Chondrocyte (in vitro differentiated cells): Measurements from ENCODE around the gene SEMA5A. TPM values are rescaled to one million over a fixed set of nuclear protein-coding genes. Genes with fewer than 3 reads are reported as not detected.
"Not testable (repeated sequence)": the region's sequence is repeated elsewhere in the genome, so short reads cannot be mapped to it uniquely, and the experiment has no call there.

Experiments used
- DNase-seq: peaks from one replicate; pipeline ENCODE4 v3.0.0; 2021; ENCODE audit warnings: mixed read lengths, low spot score
- H3K27ac Mint-ChIP-seq: one replicate; pipeline ENCODE4 v1.8.0; 2021; ENCODE audit warnings: mild to moderate bottlenecking, moderate library complexity, mixed read lengths; ENCODE audit not compliant: unreplicated experiment
- H3K27me3 Mint-ChIP-seq: 2 replicates; pipeline ENCODE4 v1.8.0; 2021; ENCODE audit warnings: low read depth, mixed read lengths
- H3K36me3 Mint-ChIP-seq: 2 replicates; pipeline ENCODE4 v1.8.0; 2021; ENCODE audit warnings: low read depth, mixed read lengths
- H3K4me1 Mint-ChIP-seq: 2 replicates; pipeline ENCODE4 v1.8.0; 2021; ENCODE audit warnings: low read depth, mild to moderate bottlenecking, mixed read lengths
- H3K4me3 Mint-ChIP-seq: one replicate; pipeline ENCODE4 v1.8.0; 2021; ENCODE audit warnings: mild to moderate bottlenecking, moderate library complexity, mixed read lengths; ENCODE audit not compliant: unreplicated experiment
- H3K9me3 Mint-ChIP-seq: 2 replicates; pipeline ENCODE4 v1.8.0; 2021; ENCODE audit warnings: low read depth, mixed read lengths
- total RNA-seq: library from RNA; stranded (reverse); gene quantifications from 3 replicates; pipeline ENCODE4 v1.2.1, GENCODE V29; 2021
- TF ChIP-seq, protein P1 (sequence below): fragments of 200-600 bp; sonication (generic); IDR thresholded peaks from 2 replicates; pipeline ENCODE4 v1.5.0; 2021; ENCODE audit warnings: antibody characterized with exemption, mild to moderate bottlenecking, moderate library complexity

Gene SEMA5A
- total RNA-seq, 1 donor from 2014 or later: 249 TPM

DNA sequence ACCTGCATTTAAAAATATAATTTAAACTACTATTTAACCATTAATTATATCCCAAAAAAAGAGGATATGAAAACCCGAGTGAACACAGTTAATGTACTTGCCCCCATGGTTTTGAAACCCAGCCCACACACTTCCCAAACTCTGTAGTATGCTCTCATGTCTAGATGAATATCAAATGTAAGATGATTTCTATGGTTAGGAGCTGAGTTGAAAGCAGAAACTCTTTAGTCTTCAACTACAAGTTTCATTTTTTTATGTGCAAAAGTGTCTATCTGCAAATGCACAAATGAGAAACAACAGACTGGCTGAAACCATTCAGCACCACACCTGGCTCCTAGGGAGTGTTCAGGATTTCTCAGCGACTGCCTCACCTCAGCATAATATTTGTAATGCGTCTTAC is 183.3 kb downstream of the SEMA5A start:
- Mint-ChIP-seq H3K36me3 (peaks cover 13% of the 10 kb centered on the region), H3K9me3 (peaks cover 4% of the 10 kb centered on the region), H3K27ac (no peak overlapping the region), H3K4me3 (no peak overlapping the region), H3K4me1 (peaks cover 55% of the 10 kb centered on the region), H3K27me3 (no peaks in the 10 kb centered on the region)
- no peak for DNase-seq
- TF ChIP-seq, protein P1, sequence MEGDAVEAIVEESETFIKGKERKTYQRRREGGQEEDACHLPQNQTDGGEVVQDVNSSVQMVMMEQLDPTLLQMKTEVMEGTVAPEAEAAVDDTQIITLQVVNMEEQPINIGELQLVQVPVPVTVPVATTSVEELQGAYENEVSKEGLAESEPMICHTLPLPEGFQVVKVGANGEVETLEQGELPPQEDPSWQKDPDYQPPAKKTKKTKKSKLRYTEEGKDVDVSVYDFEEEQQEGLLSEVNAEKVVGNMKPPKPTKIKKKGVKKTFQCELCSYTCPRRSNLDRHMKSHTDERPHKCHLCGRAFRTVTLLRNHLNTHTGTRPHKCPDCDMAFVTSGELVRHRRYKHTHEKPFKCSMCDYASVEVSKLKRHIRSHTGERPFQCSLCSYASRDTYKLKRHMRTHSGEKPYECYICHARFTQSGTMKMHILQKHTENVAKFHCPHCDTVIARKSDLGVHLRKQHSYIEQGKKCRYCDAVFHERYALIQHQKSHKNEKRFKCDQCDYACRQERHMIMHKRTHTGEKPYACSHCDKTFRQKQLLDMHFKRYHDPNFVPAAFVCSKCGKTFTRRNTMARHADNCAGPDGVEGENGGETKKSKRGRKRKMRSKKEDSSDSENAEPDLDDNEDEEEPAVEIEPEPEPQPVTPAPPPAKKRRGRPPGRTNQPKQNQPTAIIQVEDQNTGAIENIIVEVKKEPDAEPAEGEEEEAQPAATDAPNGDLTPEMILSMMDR: no peak

DNA sequence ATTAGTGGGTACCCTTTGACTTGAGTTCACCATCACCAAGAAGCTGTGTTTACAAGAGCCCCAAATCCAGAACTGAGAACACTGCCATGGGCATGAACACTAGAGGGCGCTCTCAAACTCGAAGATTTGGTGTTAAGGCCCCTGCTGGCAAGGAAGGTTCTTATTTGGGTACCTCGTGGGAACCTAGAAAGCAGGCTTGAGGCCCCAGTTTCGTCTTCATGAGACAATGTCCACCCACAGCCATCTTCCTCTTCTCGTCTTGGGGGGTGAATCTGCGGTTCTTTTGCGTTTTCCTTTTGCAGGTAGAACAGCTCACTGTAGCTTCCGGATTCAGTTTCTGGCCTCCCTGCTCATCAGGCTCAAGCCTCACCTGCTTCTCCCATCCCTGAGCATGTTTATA is 184.0 kb downstream of the SEMA5A start:
- Mint-ChIP-seq H3K9me3 (peaks cover 4% of the 10 kb centered on the region), H3K4me3 (no peak overlapping the region), H3K4me1 (peaks cover 62% of the 10 kb centered on the region), H3K27ac (peak overlapping the region; percentile 65), H3K36me3 (peaks cover 14% of the 10 kb centered on the region), H3K27me3 (no peaks in the 10 kb centered on the region)
- TF ChIP-seq, protein P1: peak; percentile 79
- no peak for DNase-seq

DNA sequence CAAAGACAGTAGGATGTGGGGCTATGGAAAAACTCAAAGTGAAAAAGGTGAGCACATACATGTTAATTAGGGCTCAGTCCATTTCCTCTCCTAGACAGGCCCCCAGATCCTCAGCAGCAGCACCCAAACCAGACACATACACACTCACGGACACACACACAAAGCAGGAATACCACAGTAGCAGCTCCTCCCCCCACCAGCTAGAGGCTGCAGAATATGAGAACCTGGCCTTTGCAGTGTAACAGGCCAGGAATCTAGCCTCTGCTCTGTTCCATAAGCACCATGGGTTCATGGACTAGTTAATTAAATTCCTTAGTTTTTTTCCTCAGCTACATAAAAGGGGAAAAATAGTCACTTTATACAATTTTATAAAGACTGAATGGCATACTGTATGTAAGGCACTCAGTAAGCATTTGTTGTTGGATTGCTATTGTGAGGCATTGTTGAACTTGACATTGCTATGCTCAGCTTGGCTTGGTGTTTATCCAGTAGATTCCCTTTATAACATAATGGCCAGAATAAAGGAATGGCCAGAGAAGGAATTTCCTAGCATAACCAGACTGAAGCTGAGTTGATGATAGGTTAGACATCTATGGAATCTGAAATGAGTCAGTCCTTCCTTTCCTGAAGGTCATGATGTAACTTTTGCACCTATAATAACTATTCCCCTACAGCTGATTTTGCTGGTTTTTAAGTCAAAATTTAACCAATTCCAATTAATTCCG is 186.8 kb downstream of the SEMA5A start:
- peaks cover 4% of the 10 kb centered on the region for H3K9me3 Mint-ChIP-seq
- TF ChIP-seq, protein P1: no peak
- no peak for DNase-seq
- H3K27ac Mint-ChIP-seq: peak overlapping the region; percentile 81
- H3K4me1 Mint-ChIP-seq: peaks cover 88% of the 10 kb centered on the region
- peaks cover 19% of the 10 kb centered on the region for H3K36me3 Mint-ChIP-seq
- peak overlapping the region; percentile 7 for H3K4me3 Mint-ChIP-seq
- no peaks in the 10 kb centered on the region for H3K27me3 Mint-ChIP-seq

DNA sequence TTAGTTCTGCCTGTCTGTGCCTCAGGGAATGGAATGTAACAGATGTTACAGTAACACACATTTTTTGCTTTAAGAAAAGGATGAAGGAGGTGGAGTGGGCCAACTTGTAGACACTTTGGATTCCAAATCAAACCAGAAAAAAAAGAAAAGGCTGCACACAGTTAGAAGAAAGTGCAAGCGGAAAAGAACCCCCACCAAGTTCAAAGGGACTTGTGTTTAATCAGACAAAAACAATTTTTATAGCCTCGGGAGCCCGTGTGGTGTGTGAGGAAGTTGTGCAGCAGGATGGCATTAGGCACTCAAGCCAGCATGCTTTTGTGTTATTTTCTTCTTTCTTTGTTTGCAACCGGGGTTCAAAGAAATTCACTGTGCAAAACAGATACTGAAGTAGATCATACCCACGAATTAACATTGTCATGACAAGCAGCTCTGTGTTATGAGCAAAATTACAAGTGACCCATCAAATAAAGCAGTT is 189.5 kb downstream of the SEMA5A start:
- Mint-ChIP-seq H3K27me3 (no peaks in the 10 kb centered on the region), H3K4me1 (peaks cover 72% of the 10 kb centered on the region), H3K36me3 (peaks cover 14% of the 10 kb centered on the region), H3K4me3 (no peak overlapping the region), H3K9me3 (peaks cover 4% of the 10 kb centered on the region), H3K27ac (peak overlapping the region; percentile 64)
- no peak for DNase-seq
- TF ChIP-seq, protein P1: no peak

DNA sequence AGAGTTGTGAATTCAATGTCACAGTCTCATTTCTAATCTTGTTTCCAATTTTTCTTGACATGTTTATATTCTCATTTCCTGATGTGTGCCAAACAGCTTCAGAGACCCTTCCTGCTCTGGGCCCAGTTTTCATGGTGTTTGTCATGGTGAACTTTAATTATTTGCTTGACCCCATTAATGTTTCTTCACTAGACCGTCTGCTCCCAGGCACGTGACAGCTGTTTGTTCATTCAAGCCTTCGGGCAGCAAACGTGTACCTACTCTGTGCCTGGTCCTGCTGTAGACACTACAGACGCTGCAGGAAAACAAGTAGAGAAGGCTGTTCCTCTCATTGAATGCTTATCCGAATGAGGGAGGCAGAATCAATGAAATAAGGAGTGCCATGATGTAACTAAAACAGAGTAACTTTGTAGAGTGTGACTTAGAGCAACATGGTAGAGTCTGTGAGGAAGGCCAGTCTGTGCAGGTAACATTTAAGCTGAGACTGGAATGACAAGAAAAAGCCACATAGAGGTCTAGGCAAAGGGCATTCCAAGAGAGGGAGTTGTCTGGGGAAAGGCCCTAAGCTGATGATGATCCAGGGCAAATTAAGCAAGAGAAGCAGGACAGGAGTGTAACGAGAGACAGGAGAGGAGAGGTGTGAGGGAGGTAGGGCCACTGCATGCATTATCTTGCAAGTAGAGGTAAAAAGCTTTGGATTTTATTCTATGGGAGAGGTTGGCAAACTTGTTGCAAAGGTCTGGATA is 191.4 kb downstream of the SEMA5A start:
- peaks cover 14% of the 10 kb centered on the region for H3K36me3 Mint-ChIP-seq
- TF ChIP-seq, protein P1: no peak
- H3K27me3 Mint-ChIP-seq: no peaks in the 10 kb centered on the region
- H3K4me3 Mint-ChIP-seq: no peak overlapping the region
- H3K9me3 Mint-ChIP-seq: peaks cover 3% of the 10 kb centered on the region
- DNase-seq: no peak
- peaks cover 77% of the 10 kb centered on the region for H3K4me1 Mint-ChIP-seq
- no peak overlapping the region for H3K27ac Mint-ChIP-seq

DNA sequence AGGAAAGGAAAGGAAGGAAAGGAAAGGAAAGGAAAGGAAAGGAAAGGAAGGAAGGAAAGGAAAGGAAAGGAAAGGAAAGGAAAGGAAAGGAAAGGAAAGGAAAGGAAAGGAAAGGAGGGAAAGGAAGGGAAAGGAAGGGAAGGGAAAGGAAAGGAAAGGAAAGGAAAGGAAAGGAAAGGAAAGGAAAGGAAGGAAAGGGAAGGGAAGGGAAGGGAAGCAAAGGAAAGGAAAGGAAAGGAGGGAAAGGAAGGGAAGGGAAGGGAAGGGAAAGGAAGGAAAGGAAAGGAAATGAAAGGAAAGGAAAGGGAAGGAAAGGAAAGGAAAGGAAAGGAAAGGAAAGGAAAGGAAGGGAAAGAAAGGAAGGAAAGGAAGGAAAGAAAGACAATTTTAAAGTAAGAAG is 192.8 kb downstream of the SEMA5A start:
- H3K27ac Mint-ChIP-seq: peak overlapping the region; percentile 47
- H3K36me3 Mint-ChIP-seq, DNase-seq, H3K9me3 Mint-ChIP-seq, H3K27me3 Mint-ChIP-seq, H3K4me3 Mint-ChIP-seq: not testable (repeated sequence)
- H3K4me1 Mint-ChIP-seq: peaks cover 77% of the 10 kb centered on the region
